HG02571 (cell line): ENCODE data around the gene MAZ.
"Not testable (repeated sequence)": the region's sequence is repeated elsewhere in the genome, so short reads cannot be mapped to it uniquely, and the experiment has no call there.

Experiments used
- ATAC-seq: cut with Tn5 transposase; IDR thresholded peaks from one replicate; pipeline ENCODE4 v1.9.1; 2021; ENCODE audit warnings: mild to moderate bottlenecking, moderate library complexity; ENCODE audit not compliant: unreplicated experiment

MAZ gene

GRCh38 chr16:29821643-29822115 lies 15.3 kb downstream of the MAZ start:
- no peak for ATAC-seq

DNA sequence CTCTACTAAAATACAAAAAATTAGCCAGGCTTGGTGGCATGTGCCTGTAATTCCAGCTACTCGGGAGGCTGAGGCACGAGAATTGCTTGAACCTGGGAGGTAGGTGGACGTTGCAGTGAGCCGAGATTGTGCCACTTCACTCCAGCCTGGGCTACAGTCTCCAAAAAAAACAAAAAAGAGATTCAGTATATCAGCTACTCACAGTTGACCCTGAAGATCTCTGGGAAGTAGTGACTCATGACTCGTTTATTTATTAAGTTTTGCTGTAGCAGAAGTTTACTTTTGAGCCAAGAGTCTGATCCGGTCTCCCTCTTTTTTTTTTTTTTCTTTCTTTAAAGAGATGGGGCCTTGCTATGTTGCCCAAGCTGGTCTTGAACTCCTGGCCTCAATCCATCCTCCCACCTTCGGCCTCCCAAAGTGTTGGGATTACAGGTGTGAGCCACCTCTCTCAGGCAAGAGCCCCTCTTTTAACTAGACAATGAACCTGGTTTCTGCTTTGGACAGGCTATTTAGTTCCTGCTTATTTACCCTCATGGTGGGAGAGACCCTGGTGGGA lies 18.3 kb downstream of the MAZ start:
- ATAC-seq: no peak

DNA sequence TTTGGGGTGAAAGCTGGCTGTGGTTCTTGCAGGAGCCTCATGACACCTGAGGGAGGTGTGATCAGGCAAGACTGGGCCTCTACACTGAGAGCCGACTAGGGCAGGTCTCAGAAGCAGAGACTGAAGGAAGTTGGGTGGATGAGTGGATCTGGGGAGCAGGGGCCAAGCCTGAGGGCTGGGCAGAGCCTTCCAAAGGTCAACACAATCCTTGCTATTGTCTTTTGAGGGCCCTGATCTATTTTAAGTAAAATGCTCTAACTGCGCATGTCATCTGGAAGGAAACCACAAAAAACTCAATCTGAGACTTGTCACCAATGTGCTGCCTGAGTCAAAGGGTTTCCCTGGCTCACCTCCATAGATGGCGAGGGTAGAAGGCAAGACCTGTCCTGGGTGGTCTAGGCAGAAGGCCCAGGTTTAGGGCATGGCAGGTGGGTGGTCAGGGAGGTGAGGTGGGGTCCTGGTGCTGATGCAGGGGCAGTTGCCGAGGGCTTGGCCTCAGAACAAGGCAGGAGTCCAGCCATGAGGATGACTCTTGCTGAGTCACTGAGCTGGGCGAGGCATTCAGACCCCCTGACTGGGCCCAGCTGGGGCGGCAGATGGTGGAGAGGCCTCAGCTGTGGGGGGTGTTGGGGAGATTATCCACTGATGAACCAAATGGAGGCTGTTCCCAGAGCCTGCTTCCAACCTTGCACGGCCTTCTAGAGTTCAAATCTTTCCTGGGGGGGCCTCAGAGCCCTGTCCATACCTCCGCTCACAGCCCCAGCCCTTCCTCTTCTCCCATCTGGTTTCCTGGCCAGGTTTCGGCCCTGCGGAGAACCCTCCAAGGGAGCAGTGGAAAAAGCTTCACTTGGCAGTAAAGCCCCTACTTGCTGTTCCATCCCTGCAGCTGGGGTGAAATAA lies 19.1 kb downstream of the MAZ start:
- no peak for ATAC-seq

GRCh38 chr16:29826342-29826695 lies 20.0 kb downstream of the MAZ start:
- no peak for ATAC-seq

DNA sequence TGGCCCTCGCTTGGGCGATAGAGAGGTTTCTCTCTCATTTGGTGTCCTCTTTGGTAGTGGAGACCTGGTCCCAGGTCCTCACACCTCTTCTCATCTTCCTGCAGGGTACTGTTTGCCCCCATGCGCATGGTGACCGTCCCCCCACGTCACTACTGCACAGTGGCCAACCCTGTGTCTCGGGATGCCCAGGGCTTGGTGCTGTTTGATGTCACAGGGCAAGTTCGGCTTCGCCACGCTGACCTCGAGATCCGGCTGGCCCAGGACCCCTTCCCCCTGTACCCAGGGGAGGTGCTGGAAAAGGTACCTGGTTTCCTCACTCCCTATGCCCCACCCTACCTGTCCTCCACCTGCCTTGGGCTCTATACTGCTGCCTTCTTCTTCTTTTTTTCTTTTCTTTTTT lies 24.4 kb downstream of the MAZ start:
- ATAC-seq: no peak

DNA sequence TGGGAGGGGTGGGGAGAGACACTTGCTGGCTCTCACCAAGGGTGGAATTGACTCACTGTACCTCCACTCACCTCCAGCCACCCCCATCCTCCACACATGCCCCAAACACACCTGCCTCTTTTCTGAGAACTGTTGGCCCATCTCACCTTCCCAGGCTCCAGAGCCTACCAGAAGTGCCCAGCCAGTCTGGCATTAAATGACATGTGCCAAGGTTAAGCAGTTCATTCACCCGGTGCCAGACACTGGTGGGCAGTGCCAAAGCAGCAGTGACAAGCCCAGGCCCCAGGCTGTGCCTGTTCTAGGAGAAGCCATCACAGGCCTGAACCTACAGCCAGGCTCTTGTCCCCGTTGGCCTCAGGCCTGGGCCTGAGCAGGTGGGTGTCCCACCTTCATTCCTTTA lies 25.2 kb downstream of the MAZ start:
- no peak for ATAC-seq

GRCh38 chr16:29833219-29833618 lies 26.9 kb downstream of the MAZ start:
- ATAC-seq: not testable (repeated sequence)

DNA sequence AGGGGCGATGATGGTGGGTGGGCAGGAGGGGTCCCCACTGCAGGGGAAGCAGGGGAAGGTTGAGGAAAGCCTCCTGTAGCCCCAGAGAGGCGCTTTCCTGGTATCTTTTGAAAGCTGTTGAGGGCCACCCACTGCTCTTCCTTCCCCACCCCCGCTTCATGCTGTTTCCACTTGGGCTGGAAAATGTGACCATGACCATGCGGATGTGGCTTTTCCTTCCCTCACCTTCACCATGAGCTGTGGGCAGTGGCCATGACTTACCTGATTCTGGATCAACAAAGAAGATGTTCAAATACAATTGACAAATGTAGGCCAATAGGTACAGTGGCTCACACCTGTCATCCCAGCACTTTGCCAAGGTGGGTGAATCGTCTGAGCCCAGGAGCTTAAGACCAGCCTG lies 27.8 kb downstream of the MAZ start:
- no peak for ATAC-seq

DNA sequence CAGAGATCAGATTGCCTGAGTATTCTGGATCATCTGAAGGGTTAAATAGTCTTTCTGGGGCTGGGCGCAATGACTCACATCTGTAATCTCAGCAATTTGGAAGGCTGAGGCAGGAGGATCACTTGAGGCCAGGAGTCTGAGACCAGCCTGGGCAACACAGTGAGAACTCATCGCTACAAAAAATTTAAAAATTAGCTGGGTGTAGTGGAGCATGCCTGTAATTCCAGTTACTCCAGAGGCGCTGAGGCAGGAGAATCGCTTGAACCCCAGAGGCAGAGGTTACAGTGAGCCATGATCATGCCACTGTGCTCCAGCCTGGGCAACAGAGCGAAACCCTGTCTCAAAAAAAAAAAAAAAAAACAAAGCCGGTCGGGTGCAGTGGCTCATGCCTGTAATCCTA lies 29.6 kb downstream of the MAZ start:
- no peak for ATAC-seq

DNA sequence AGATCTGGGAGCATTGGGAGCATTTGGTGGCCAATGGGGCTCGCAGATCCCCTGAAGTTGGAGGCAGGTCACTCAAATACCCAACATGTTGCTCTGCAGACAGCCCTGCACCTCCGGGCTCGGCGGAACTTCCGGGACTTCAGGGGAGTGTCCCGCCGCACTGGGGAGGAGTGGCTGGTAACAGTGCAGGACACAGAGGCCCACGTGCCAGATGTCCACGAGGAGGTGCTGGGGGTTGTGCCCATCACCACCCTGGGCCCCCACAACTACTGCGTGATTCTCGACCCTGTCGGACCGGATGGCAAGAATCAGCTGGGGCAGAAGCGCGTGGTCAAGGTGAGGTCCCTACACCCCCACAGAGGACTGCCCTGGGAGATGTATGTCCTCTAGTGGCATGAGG lies 30.3 kb downstream of the MAZ start:
- ATAC-seq: no peak

DNA sequence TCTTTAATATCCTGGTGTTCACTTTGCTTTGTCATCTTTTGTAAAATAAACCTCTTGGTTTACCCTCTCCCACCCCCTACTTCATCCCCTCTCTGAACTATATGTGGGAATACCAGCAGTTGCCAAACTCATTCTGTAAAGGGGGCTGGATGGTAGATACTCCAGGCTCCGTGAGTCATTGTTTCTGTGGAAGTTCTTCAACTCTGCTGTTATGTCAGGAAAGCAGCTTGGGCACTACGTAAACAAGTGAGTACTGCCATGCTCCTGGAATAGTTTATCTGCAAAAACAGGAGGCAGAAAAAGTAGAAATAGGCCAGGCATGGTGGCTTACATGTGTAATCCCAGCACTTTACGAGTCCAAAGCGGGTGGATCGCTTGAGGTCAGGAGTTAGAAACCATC lies 31.5 kb downstream of the MAZ start:
- ATAC-seq: no peak

GRCh38 chr16:29839822-29840221 lies 33.5 kb downstream of the MAZ start:
- ATAC-seq: no peak

GRCh38 chr16:29840240-29840639 lies 33.9 kb downstream of the MAZ start:
- no peak for ATAC-seq

GRCh38 chr16:29841631-29842030 lies 35.3 kb downstream of the MAZ start:
- no peak for ATAC-seq

DNA sequence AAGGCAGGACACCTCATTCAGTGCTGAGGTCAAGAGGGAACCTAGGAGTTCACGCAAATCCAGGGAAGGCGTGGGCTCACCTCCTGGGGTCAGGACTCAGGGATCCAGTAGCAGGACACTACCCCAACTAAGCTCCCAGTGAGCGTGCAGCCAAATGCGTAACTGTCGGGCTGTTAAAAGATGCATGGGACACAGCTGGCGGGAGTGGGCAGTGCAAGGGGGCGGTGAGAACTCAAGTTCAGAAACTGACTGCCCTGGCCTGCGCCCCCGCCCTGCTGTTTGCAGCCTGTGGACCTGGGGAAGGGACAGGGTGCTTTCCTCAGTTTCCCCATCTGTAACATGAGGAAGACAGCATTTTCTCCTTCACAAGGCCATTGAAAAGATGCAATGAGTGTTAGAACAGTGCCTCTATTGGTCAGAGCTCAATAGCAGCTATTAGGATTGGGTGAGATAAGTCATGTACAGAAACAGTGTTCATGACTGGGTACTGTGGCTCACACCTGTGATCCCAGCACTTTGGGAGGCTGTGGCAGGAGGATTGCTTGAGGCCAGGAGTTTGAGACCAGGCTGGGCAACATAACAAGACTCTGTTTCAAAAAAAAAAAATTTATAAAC lies 36.5 kb downstream of the MAZ start:
- ATAC-seq: no peak

GRCh38 chr16:29843931-29844330 lies 37.6 kb downstream of the MAZ start:
- ATAC-seq: no peak

DNA sequence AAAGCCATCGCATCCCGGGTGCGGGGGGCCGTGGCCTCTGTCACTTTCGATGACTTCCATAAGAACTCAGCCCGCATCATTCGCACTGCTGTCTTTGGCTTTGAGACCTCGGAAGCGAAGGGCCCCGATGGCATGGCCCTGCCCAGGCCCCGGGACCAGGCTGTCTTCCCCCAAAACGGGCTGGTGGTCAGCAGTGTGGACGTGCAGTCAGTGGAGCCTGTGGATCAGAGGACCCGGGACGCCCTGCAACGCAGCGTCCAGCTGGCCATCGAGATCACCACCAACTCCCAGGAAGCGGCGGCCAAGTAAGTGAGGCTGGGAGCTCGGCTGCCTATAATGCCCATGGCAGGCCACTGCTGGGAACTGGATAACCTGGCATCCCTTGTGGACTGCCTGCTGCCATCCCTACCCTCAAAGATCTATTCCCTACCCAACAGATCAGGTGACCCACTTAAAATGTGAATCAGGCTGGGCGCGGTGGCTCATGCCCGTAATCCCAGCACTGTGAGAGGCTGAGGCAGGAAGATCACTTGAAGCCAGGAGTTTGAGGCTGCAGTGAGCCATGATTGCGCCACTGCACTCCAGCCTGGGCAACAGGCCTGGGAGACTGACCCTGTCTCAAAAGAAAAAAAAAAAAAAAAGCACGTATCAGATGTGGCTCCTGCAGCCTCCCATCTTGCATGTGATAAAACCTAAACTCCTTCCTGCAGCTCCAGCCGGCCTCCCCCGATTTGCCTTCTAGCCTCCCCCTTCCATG lies 38.4 kb downstream of the MAZ start:
- no peak for ATAC-seq

DNA sequence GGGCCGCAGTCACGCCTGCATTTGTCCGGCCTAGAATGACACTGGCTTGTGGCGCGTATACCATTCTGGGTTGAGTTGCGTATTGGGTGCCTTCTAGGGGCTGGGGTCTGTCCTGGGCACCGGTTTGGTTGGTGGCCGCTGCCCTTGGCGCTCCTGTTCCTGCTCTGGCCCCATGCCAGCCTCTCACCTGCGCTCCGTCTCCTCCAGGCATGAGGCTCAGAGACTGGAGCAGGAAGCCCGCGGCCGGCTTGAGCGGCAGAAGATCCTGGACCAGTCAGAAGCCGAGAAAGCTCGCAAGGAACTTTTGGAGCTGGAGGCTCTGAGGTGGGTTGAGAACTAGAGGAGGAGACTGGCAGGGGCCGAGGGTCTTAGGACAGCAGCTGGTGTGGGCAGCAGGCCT lies 39.3 kb downstream of the MAZ start:
- ATAC-seq: no peak

GRCh38 chr16:29848420-29849297 lies 42.3 kb downstream of the MAZ start:
- no peak for ATAC-seq

GRCh38 chr16:29849505-29849904 lies 43.2 kb downstream of the MAZ start:
- ATAC-seq: no peak
